DND-41 (cell line): Measurements from ENCODE around the gene ABCC4.
"Not testable (repeated sequence)": the region's sequence is repeated elsewhere in the genome, so short reads cannot be mapped to it uniquely, and the experiment has no call there.

Experiments used
- ATAC-seq: fragments of 200-7000 bp; cut with Tn5 transposase; 3 replicates; pipeline ENCODE4 v1.9.1; 2021; ENCODE audit warnings: low read depth; ENCODE audit not compliant: insufficient read depth
- DNase-seq: peaks from one replicate; pipeline ENCODE4 v3.0.0-alpha.2; 2020
- H2AFZ ChIP-seq: 2 replicates; pipeline ENCODE4 v1.6.0; 2012; ENCODE audit warnings: low read depth, low read length
- H3K27ac ChIP-seq: 2 replicates; pipeline ENCODE4 v1.5.1; 2012; ENCODE audit warnings: low read length, inconsistent platforms
- H3K27me3 ChIP-seq: fragments of 200-600 bp; sonication (generic); 2 replicates; pipeline ENCODE4 v1.6.0; 2012; ENCODE audit warnings: low read length, mild to moderate bottlenecking, inconsistent platforms; ENCODE audit not compliant: insufficient read depth, poor library complexity
- H3K36me3 ChIP-seq: 2 replicates; pipeline ENCODE4 v1.5.1; 2012; ENCODE audit warnings: low read length, inconsistent platforms; ENCODE audit not compliant: insufficient read depth
- H3K4me1 ChIP-seq: 2 replicates; pipeline ENCODE4 v1.5.1; 2012; ENCODE audit warnings: mild to moderate bottlenecking, low read length; ENCODE audit not compliant: insufficient read depth
- H3K4me2 ChIP-seq: 2 replicates; pipeline ENCODE4 v1.6.0; 2012; ENCODE audit warnings: mild to moderate bottlenecking, moderate library complexity, low read length, inconsistent platforms; ENCODE audit not compliant: insufficient read depth
- H3K4me3 ChIP-seq, 2 experiments: fragments of 200-600 bp in 1 of 2; shearing (Covaris generic) in 1 of 2; 2 replicates each; pipeline ENCODE4 v1.5.1; 2012 to 2016; ENCODE audit warnings: inconsistent platforms in 2 of 2, low read length in 2 of 2, mild to moderate bottlenecking in 2 of 2, low read depth in 1 of 2, moderate library complexity in 1 of 2
- H3K79me2 ChIP-seq: 2 replicates; pipeline ENCODE4 v1.6.0; 2012; ENCODE audit warnings: low read length, inconsistent platforms; ENCODE audit not compliant: insufficient read depth
- H3K9ac ChIP-seq: 2 replicates; pipeline ENCODE4 v1.6.0; 2012; ENCODE audit warnings: low read depth, mild to moderate bottlenecking, inconsistent platforms, low read length, moderate library complexity
- H3K9me3 ChIP-seq: 2 replicates; pipeline ENCODE4 v1.5.1; 2012; ENCODE audit warnings: low read length, moderate library complexity, mild to moderate bottlenecking, inconsistent platforms; ENCODE audit not compliant: insufficient read depth, severe bottlenecking
- H4K20me1 ChIP-seq: 2 replicates; pipeline ENCODE4 v1.6.0; 2012; ENCODE audit warnings: low read length; ENCODE audit not compliant: insufficient read depth
- CTCF ChIP-seq: IDR thresholded peaks from 2 replicates; pipeline ENCODE4 v1.5.1; 2012; ENCODE audit warnings: borderline replicate concordance, low read length, moderate library complexity, mild to moderate bottlenecking; ENCODE audit not compliant: poor library complexity, severe bottlenecking; ENCODE audit errors: extremely low read depth
- EZH2 ChIP-seq: IDR thresholded peaks from 3 replicates; pipeline ENCODE4 v1.6.1; 2012; ENCODE audit warnings: borderline replicate concordance, low read depth, mild to moderate bottlenecking, moderate library complexity, low read length, inconsistent platforms; ENCODE audit not compliant: severe bottlenecking

Gene ABCC4

GRCh38 chr13:95168191-95168590 is 133.1 kb downstream of the ABCC4 start:
- Histone ChIP-seq H3K36me3 (no peaks in the 10 kb centered on the region), H2AFZ (no peak overlapping the region), H3K79me2 (no peaks in the 10 kb centered on the region), H3K9ac (no peak overlapping the region), H3K4me2 (no peak overlapping the region), H3K4me3 (no peak overlapping the region), H3K4me1 (no peaks in the 10 kb centered on the region), H3K27me3 (no peaks in the 10 kb centered on the region), H3K27ac (no peak overlapping the region), H4K20me1 (no peaks in the 10 kb centered on the region), H3K9me3 (no peaks in the 10 kb centered on the region)
- no peak for TF ChIP-seq CTCF
- ATAC-seq: no peak
- no peak for DNase-seq

GRCh38 chr13:95167003-95167402 is 134.2 kb downstream of the ABCC4 start:
- H3K4me3 ChIP-seq, H3K79me2 ChIP-seq, H3K9ac ChIP-seq, H3K4me1 ChIP-seq, DNase-seq, H3K36me3 ChIP-seq, H3K4me2 ChIP-seq, H3K27me3 ChIP-seq, H3K9me3 ChIP-seq, H4K20me1 ChIP-seq, H3K27ac ChIP-seq, ATAC-seq, H2AFZ ChIP-seq: not testable (repeated sequence)

- TF ChIP-seq EZH2: no peak
- no peak for TF ChIP-seq CTCF
- ATAC-seq: no peak
- Histone ChIP-seq H3K4me2 (no peak overlapping the region), H4K20me1 (no peaks in the 10 kb centered on the region), H3K9me3 (no peaks in the 10 kb centered on the region), H3K4me1 (no peaks in the 10 kb centered on the region), H3K9ac (no peak overlapping the region), H3K36me3 (no peaks in the 10 kb centered on the region), H3K27ac (no peak overlapping the region), H2AFZ (no peak overlapping the region), H3K4me3 (no peak overlapping the region), H3K27me3 (no peaks in the 10 kb centered on the region), H3K79me2 (no peaks in the 10 kb centered on the region)
- no peak for DNase-seq
Measured at GRCh38 chr13:95164830-95165229, 136.4 kb downstream of the ABCC4 start.

GRCh38 chr13:95160112-95160906 is 140.9 kb downstream of the ABCC4 start:
- Histone ChIP-seq H3K4me2 (no peak overlapping the region), H3K9ac (no peak overlapping the region), H3K36me3 (no peaks in the 10 kb centered on the region), H3K4me3 (no peak overlapping the region), H2AFZ (no peak overlapping the region), H3K9me3 (no peaks in the 10 kb centered on the region), H3K79me2 (no peaks in the 10 kb centered on the region), H3K27ac (no peak overlapping the region), H4K20me1 (no peaks in the 10 kb centered on the region), H3K4me1 (no peaks in the 10 kb centered on the region), H3K27me3 (no peaks in the 10 kb centered on the region)
- TF ChIP-seq EZH2 (no peak), CTCF (no peak)
- ATAC-seq (no peak), DNase-seq (no peak)
